GM10847 (cell line): Measurements from ENCODE around the gene DKK2.

Experiments
- POLR2A ChIP-seq: IDR thresholded peaks from 2 replicates; pipeline ENCODE4 v1.6.1; 2011; ENCODE audit not compliant: insufficient read length; ENCODE audit errors: extremely low read depth

The DKK2 gene

DNA sequence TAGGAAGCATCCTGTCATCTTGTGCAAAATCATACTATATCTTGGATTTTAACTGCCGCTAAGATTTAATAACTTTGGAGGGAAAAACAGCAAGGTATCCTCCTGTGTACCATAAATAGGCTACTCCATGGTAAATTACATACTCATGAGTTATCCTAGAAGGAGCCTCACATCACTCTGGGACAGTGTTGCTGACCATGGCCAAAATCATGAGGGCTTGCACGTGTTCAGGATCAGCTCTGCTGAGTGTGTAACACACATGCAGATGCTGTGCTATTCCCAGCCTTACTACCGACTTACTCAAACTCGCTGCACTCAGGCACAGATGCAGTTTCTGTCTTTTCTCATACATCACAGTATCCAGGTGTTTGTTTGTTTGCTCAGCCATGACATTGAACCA lies 56.6 kb downstream of the DKK2 start:
- TF ChIP-seq POLR2A: no peak

DNA sequence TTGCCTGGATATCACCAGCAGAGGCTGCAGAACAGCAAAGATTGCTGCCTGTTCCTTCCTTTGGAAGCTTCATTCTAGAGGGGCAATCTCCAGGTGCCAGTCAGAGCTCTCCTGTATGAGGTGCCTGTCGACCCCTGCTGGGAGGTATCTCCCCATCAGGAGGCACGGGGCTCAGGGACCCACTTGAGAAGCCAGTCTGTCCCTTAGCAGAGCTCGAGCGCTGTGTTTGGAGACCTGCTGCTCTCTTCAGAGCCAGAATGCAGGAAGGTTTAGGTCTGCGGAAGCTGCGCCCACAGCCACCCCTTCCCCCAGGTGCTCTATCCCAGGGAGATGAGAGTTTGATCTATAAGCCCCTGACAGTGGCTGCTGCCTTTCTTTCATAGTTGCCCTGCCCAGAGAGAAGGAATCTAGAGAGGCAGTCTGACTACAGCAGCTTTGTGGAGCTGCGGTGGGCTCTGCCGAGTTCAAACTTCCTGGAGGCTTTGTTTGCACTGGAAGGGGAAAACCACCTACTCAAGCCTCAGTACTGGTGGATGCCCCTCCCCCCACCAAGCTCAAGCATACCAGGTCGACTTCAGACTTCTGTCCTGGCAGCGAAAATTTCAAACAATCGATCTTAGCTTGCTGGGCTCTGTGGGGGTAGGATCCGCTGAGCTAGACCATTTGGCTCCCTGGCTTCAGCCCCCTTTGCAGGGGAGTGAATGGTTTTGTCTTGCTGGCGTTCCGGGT lies 57.9 kb downstream of the DKK2 start:
- no peak for TF ChIP-seq POLR2A

GRCh38 chr4:106971636-106972035 lies 64.5 kb downstream of the DKK2 start:
- TF ChIP-seq POLR2A: no peak

DNA sequence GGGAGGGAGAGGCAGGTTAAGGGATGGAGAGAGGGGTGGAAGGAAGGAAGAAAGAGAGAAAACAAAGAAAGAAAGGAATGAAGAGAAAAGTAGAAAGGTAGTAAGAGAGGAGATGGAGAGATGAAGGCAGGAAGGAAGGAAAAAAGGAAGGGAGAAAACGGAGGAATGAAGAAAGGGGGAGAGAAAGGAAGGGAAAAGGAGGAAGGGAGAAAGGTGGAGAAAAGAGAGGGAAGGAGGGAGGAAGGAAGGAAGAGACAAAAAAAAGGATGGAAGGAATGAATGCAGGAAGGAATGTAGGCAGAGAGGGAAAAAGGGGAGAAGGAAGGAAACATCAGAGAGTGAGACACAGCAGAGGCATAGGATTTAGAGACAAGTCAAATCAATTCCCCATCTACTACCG lies 68.2 kb downstream of the DKK2 start:
- TF ChIP-seq POLR2A: no peak

DNA sequence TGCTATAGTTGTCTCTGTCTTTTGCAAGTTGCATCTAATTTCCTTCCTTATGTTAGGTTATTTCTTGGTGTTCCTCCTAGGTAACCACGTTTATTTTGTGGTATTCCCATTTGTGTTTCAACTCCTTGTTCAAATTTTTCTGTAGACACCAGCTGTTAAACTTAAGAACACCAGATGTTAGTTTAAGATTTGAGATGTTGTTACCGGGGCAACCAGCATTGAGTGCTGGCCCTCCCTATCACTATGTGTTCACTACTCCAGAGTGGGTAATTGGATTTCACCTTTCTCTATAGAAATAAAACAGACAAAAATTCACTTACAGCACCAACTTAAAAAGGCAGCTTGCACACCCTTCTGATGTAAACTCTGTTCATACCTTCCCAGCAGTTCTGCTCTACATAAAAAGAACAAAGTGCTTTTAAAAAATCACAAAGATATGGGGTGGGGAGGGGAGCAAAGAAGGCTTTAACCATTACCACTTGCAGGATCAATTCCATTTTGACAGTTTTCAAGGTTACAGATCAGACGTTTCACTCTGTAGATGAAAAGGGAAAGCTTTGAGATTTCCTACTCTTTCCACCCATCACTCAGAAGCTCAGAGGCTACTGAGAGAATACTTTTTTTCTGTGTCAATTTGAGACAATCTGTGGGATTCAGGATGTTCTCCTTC lies 82.9 kb downstream of the DKK2 start:
- no peak for TF ChIP-seq POLR2A

DNA sequence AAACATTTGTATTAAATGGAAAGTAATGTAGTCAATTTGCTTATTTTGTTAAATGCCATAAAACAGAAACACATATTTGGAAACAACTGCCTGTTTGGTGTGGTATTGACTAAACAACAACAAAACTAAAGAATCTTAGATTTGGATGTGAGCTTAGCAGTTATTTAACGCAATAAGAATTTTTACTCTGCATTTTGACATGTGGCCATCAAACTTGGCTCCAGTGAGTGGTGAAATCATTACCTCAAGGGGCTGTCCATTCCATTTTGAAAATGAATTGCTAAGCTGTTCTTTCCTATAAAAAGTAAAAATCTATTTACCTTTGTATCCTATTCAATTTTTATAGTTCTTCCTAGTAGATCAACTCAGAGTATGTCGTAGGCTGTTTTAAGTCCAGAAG lies 84.2 kb downstream of the DKK2 start:
- TF ChIP-seq POLR2A: no peak

- TF ChIP-seq POLR2A: no peak
These were observed 94.3 kb downstream of the DKK2 start for GRCh38 chr4:106941841-106942240.

GRCh38 chr4:106930522-106930921 lies 105.6 kb downstream of the DKK2 start:
- TF ChIP-seq POLR2A: no peak

DNA sequence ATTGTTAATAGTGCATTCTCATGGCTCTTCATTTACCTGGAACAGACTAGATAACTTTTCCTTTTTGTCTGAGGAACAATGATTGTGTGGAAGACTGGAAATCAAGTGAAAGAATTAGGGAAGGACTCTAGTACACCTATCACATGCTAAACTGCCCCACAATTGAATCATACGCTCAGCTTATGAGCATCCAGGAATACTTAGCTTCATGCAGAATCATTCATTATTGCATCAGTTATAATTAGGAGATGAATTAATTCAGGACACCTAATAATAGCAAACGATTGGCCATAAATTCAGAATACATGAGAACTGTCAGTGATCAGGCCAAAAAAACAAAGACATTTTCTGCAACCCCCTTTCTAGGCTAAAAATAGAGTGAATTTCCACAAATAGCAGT lies 106.9 kb downstream of the DKK2 start:
- no peak for TF ChIP-seq POLR2A

DNA sequence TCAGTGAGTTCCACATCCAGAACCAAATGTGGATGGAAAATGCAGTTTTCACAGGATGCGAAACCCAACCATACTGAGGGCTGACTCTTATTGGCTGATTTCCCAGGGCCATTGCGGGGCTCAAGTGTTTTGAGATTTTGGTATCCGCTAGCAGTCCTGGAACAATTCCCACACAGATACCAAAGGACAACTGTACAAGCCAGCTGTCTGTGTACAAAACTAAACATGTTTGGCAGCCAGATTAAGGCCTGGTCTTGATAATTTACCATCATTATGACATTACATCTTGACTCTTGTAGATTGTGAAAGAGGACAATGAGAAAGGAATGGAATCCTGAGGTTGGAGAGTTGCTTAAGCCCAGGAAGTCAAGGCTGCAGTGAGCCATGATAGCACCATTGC lies 121.9 kb downstream of the DKK2 start:
- no peak for TF ChIP-seq POLR2A

- TF ChIP-seq POLR2A: no peak
These were observed 126.5 kb downstream of the DKK2 start for GRCh38 chr4:106909486-106910188.

GRCh38 chr4:106907216-106907615 lies 128.9 kb downstream of the DKK2 start:
- TF ChIP-seq POLR2A: no peak

GRCh38 chr4:106906728-106907127 lies 129.4 kb downstream of the DKK2 start:
- TF ChIP-seq POLR2A: no peak

- no peak for TF ChIP-seq POLR2A
These were observed 137.4 kb downstream of the DKK2 start for GRCh38 chr4:106898621-106899230.

- no peak for TF ChIP-seq POLR2A
These were observed 142.2 kb downstream of the DKK2 start for GRCh38 chr4:106893903-106894302.

GRCh38 chr4:106893395-106893881 lies 142.7 kb downstream of the DKK2 start:
- TF ChIP-seq POLR2A: no peak
